GM18498 (cell line): ENCODE measurements around the gene HUNK.
"Not testable (repeated sequence)": the region's sequence is repeated elsewhere in the genome, so short reads cannot be mapped to it uniquely, and the experiment has no call there.

Experiments used
- ATAC-seq: cut with Tn5 transposase; IDR thresholded peaks from one replicate; pipeline ENCODE4 v1.9.1; 2021; ENCODE audit warnings: mild to moderate bottlenecking, moderate library complexity; ENCODE audit not compliant: unreplicated experiment

Gene HUNK

DNA sequence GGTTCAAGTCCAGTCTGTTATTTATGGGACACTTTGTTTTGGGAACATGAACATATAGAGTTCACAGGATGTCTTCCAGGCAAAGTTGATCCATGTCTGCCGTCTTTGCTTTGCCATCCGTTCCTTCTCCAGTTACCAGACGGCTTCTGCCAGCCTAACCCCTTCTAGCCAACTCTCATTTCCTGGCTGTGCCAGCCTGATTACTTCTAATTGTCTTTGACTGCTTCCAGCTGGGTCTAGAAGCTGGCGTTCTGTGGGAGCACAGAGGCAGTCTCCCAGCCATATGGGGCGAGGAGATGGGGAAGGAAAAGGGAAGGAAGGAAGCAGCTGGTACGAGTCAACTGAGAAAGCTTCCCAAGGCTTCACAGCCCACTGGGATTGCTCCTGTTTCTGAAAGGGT is 3.1 kb upstream of the HUNK start:
- ATAC-seq = no peak

DNA sequence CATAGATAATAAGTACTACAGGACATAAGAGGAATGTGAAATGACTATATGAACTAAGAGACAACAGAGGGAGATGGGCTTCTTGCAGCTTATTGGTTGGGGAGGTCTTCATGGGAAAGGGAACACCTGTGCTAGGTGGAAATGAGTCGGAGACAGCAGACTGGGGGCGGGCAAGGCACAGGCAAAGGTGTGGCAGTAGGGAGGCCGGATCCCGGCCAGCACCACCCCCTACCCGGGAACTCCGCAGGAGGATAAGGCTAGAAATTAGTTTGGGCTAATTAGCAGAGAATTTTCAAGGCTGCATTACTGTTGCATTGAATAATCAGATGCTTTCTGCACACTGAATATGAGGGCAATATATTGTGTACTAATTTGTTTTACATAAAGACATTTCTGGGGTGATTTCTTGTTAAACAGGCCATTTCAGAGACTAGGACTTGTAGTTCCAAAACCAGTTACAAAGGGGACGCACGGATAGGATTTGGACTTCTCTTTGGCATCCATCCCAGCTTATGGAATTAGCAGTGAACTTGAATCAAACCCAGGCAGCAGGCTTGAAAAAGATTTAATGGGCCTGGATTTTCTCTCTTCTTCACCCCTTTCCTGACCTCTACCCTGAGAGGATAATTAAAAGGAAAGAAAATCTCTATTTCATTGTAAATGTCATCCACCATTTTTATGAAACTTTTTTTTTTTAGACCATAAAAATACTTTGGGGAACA is 2.2 kb upstream of the HUNK start:
- no peak for ATAC-seq

DNA sequence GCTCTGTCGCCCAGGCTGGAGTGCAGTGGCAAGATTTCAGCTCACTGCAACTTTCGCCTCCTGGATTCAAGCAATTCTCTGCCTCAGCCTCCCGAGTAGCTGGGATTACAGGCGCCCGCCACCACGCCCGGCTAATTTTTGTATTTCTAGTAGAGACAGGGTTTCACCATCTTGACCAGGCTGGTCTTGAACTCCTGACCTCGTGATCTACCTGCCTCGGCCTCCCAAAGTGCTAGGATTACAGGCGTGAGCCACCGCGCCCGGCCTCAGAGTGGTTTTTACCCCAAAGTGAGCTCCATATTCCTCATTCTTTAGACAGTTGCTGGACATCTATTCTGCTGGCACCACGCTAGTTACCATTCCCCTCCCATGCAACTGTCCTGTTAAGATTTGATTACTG is 1.4 kb upstream of the HUNK start:
- not testable (repeated sequence) for ATAC-seq

DNA sequence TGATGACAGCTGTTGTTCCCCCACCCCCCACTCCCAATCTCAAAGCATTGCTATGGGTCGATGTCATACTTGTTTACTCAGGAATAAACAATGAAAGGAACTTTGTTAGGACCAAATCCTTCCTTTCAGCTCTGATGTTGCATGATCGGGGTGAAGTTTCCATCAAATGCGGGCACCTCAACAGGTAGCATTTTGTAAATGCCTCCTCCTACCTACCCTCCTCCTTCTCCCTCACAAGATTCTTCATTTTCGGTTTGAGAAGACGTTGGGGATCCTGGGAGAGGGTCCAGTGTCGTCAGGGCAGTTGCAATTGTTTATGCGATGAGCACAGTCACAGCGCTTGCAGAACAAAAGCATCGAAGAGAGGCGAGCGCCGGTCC is 758 bp upstream of the HUNK start:
- no peak for ATAC-seq

DNA sequence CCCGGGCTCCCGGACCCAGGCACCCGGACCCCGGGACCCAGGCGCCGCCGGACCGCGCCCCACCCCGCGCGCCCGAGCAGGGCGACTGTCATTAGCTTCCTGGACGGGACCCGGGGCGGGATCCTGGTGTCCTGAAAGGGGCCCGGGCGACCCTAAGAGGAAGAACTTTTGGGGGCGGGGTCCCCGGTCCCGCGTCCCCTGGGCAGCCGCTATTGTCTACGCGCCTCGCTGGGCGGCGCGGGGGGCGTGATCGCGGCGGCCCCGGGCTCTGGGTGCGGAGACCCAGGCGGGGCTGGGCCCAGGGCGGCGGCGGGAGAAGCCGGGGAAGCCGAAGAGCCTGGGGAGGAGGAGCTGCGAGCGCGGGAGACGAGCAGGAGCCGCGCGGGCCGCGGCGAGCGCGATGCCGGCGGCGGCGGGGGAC is 465 bp downstream of the HUNK start:
- ATAC-seq = no peak

DNA sequence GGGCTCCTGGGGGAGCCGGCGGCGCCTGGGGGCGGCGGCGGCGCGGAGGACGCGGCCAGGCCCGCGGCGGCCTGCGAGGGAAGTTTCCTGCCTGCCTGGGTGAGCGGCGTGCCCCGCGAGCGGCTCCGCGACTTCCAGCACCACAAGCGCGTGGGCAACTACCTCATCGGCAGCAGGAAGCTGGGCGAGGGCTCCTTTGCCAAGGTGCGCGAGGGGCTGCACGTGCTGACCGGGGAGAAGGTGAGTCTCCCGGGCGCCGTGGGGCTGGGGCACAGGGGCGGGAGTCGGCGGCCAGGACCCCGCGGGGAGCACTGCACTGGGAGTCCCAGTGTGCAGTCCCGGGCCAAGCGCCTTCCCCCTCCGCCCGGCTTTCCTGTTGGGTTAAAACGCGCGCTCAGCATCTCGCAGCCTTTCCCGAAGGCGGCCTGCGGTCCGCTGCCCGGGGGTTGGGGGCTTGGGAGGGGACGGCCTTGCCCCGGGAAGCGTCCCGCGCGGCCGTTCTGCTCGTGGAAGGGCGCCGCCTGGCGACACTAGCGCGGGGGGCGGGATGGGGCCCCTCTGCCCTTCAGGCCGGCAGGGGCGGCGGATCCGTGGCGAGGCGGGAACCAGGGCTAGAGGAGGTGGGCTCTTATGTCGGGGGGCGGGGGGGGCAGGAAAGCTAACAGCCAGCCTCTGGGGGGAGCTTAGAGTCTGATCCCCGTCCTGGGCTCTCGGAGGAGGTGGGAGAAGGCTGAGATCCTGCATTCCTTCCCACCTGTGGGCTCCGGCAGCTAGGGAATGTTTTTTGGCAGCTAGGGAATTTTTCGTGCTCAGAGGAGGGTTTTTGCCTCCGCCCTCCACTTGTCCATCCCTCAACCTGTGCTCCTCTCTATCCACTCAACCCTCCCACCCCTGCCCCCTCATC is 1.1 kb downstream of the HUNK start:
- no peak for ATAC-seq

DNA sequence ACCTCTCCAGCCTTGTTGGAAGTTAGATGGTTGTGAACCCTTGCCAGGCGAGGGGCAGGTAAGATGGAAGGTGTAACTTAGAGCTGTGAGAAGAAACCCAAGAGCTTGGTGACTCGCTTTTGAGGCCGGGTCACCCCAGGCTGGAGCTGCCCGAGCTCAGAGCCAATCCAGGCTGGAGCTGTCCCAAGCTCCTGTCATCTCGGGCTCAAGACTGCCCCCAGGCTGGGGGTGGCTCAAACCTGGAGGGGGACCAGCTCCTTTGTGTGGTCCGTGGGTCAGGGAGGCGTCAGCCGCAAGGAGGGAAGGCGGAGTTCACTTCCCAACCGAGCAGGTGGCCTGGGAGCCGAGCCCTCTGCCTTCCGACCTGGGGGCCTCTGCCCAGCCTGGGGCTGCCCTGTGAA is 2.0 kb downstream of the HUNK start:
- ATAC-seq = no peak

DNA sequence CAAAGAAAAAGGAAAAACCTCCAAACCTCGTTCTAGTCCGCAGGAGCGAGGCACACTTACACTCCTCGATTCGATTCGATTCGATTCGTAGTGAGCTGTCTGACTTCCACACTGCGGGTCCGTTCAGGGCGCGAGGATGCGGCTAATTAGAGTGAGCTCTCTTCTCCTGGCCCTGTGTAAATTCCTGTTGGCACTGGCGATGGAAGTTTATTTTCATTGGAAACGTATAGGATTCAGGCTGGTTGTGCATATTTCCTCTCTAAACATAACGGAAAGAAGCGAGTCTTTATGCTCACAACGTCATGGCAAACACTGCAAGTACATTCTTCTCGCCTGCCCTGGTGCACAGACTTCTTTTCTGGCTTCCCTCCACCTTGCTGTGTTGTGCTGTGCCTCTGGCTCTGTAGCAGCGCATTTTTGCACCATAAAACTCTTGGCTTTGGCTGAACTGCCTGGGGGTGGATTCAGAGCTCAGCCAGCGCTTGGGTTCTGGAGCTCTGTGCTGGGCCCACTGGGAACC is 2.7 kb downstream of the HUNK start:
- no peak for ATAC-seq

DNA sequence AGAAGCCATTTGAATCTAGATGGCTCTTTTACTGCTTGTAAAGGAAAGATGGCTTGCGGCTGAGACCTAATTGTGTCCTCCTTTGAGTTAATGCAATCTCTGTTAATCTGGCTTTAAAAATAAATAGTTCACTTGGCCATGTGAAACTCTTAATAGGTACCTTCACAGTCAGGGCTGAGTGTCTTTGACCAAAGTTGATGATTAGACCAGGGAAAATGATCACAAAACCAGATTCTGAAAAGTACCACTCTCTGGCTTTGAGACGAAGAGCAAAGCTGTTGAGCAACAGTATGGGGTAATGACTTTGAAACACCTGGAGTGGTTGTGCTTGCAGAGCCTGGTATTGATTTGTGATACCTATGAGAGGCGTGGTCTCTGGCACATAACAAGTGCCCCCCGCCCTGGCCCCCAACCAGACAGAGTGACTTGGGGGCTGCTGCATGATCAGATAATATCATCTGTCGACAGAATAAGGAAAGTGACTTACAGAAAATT is 4.7 kb downstream of the HUNK start:
- ATAC-seq = no peak

DNA sequence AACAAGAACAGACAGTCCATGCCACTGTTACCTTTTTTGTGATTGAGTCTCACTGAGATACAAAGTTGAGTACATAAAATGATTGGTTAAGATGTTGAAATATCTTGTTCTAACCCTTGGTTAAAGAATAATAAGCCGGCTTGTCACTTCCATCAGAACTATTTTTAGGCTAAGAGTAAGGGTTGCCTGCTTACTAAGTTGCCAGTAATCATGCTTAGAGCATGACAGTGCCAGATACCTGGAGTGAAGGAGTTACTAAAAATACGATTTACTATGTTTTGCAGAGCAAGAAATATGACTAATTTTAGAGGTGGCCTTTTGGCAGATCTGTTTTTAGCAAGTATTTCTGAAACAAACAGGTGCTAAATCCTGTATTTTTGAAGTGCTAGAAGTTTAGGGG is 6.0 kb downstream of the HUNK start:
- no peak for ATAC-seq

DNA sequence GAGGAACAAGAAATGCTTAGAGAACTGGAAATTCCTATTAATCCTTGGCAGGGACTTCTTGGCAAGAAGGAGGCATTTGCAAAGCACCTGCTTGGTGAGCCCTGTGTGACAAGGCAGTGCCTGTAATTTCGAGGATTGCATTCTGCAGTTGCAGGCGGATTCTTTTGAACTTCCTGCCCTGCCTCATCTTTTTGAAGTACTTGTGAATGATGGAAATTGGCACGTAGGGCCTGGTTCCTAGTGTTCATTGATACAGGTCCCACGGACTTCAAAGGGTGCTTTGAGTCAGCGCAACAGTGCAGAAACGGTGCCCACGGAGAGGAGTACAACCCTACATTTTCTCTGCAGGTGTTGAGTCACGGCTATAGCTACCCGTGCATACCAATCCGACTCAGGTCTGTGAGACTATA is 6.4 kb downstream of the HUNK start:
- ATAC-seq = no peak

DNA sequence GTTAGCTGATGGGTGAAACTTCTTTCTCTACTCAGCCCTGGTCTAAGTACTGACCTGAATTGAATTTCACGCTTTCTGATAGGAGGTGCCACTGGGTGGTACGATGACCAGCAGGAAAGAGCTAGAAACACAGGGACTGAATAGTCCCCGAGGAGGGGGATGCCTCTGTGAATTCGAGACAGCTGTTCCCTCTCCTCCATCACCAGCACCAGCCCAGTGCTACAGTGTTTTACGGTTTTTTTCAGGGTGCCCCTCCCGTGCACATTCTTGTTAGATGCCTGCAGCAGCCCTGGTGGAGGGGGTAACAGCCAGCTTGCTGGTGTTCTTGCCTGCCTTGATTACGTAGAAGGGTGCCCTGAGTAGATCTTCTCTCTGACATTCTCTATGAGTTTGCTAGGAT is 7.1 kb downstream of the HUNK start:
- ATAC-seq = no peak

DNA sequence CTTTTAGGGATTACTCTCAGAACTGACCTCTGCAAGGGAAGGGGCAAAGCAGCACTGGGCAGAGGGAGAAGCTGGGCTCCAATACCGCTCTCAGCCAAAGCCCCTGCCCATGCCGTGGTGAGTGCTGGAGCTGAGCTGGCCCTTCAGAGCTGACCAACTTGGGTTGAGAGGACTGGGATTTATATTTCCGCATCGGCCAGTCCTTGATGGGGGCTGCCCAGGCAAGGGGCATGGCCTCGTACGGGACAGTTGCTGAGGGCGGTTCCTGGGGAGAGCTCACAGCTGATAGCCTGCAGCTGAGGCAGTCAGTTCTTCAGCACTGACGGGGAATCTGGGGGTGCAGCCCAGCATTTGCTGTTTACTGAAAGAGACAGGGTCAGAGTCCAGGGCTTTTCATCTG is 8.0 kb downstream of the HUNK start:
- ATAC-seq = no peak

DNA sequence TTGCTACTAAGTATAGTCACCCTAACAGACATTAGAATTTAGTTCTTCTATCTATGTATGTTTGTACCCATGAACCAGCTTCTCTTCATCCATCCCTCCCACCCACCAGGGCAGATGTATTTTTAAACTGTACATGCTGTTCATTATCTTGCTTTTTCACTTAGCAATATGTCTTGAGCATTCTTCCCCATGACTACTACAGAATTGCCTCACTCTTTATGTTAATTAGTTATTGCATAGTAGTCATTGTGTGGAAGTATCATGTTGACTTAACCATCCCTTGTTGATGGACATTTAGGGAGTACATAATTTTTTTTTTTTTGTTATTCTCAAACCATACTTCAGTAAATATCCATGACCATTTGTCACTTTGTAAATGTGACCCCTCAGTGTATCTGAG is 9.9 kb downstream of the HUNK start:
- ATAC-seq = no peak

DNA sequence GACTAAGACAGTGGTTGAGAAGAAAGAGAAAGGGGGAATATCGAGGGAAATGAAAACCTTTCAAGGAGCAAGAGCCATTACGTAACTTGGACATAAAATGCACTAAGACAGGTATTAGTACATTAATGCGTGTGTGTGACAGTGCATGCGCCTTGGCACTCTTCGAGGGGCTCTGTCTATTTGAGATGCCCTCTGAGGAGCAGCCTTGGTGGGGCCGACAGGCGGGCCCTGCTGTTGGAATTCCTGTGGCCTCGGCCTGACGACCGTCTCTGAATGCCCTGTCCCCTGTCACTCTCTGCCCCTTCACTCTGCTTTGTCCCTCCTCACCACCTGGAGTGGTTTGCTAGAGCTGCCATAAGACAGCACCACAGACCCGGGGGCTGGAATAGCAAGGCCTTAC is 12.3 kb downstream of the HUNK start:
- no peak for ATAC-seq

DNA sequence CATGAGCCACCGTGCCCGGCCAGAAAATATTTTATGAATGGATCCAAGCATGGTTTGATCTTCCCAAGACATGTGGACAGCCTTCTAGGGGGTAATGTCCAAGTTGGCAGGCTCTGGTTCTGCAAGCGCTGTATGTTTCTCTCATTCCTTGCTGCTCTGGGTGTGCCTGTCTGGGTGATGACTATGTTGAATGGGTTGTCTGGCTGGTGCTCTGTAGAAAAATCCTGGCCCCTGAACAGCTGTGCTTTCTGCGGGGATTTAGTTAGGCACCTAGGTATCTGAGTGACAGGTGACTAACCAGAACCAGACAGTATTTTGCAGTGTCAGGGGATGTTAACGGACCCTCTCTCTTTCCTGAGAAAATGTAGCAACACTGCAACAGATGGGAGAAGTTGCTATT is 14.1 kb downstream of the HUNK start:
- no peak for ATAC-seq

DNA sequence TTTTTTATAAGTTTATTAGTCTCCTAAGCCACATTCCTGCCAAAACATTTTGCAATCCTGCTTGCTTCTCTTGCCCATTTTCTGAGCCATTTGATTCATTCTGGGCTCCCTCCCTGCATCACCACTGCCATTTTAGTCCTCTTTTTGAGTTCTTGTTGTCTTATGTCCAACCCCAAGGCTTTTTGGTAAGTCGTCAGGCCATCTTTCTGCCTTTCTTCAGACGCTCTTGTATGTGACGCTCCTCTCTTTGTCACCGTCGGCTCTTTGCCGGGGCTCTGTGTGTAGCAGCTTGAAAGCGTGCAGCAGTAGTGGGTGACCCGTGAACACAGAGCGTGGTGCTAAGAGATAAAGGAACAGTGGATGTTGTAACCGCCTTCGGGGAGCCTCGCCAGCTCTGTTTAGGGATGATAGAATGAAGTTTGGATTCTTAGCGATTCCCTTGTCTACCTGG is 14.6 kb downstream of the HUNK start:
- no peak for ATAC-seq

DNA sequence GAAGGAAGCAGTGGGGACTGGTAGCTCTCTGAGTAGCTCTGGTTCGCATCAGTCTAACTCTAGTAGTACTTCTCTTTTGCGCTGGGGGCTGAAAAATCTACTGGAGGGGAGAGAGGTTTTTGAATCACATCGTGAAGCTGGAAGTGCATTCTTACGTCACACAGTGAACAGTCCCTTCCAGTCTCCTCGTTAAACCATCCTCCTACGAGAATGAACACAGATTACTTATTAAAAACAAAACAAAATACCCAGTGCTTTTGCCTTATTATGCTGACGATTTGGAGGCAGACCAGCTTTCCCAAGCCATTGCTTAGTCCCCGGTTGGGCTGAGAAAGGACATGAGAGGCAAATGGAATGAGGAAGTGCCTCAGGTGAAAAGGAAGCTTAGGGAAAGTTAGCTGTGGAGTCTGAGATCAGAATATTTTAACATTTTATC is 16.1 kb downstream of the HUNK start:
- no peak for ATAC-seq

DNA sequence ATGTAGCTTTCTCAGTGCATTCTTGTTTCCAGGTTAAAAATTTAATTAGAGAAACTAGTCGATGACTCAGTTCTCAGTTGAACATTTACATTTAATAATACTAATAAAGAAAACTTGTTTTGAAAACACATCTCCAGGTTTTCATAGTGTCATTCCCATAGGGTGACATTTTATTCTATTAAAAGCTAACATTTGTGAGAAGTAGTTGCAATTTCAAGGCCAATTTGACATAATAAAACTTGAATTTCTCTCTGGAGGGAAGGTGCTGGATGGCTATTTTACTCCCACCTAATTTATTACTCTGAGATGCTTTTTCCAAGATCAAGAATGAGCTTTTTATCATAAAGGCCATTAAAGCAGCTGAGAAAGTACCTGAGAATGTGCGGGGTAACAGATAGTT is 16.6 kb downstream of the HUNK start:
- ATAC-seq = no peak

DNA sequence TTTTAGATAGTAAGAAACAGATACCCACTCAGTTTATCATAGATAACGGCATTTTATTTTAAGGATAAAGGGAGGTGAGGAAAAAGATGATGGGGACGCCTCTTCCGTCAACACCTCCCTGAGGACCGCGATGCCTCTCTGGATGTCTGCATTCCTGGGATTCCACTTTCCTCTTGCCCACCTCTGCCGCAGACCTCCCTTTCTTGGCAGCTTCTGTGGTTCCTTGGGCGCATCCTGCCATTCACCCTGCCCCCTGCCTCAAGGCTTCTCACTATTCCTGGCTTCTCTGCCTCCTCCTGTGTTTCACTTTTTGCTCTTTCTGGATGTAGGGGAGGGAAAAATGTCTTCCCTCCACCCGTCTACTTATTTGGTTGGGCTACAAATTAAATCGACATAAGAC is 19.9 kb downstream of the HUNK start:
- no peak for ATAC-seq

DNA sequence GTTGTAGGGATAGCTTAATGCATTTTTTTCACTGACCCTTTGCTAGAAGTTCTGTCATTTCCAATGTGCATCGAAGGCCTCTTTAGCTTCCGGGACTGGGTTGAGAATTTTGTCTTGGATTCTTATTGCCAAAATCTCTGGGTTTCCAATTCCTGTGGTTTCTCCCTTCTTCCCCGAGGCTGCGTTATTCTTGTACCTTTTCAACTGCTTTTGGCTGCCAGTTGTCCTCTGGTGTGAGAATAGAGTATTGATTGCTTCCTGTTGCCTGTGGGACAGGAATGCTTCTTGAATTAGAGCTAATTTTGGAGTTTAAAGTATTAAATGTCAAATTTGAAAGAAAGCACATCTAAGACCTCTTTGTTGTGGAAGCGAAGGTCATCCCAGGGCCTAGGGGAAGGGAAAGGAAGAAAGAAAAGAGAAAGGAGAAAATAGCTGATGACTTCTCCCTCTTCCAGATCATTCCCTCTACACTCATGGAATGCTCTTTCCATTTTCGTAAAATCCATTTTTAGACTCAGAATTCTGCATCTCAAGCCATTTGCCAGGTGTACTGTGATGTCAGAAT is 21.1 kb downstream of the HUNK start:
- ATAC-seq = no peak

DNA sequence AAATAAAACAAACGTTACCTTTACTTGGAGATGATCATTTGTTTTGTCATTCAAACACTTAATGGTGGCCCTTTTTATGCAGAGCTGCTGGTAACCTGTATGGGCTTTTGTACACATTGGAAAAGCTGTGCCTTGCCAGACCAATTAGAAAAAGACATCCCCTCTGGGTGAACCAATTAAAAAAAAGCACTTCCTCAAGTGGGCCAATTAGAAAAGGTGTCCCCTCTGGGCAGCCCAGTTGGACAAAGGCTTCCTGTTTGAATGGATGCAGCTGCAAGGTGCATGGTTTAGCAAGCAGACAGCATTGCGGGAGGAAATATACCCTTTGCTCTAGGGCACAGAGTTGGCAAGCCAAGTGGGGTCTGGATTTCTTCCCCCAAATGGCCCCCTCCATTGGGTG is 21.6 kb downstream of the HUNK start:
- ATAC-seq = no peak
